Activated CD4-positive, alpha-beta T cell treated with anti-CD3 and anti-CD28 coated beads, Interleukin-2, amount 10 ng/mL, durations not matched to agents 24 days and 14 days (primary cell): ENCODE measurements around the gene PPP1R1C. TPM values are rescaled to one million over a fixed set of nuclear protein-coding genes. Genes with fewer than 3 reads are reported as not detected.

ENCODE experiments used
- DNase-seq: peaks from one replicate; pipeline ENCODE4 v3.0.0; 2022
- H3K27ac Mint-ChIP-seq: one replicate; pipeline ENCODE4 v1.8.0; 2022; ENCODE audit warnings: mild to moderate bottlenecking, mixed read lengths
- H3K27me3 Mint-ChIP-seq: one replicate; pipeline ENCODE4 v1.8.0; 2022; ENCODE audit warnings: mixed read lengths
- H3K36me3 Mint-ChIP-seq: one replicate; pipeline ENCODE4 v1.8.0; 2022; ENCODE audit warnings: low read depth, mild to moderate bottlenecking, mixed read lengths
- H3K4me1 Mint-ChIP-seq: one replicate; pipeline ENCODE4 v1.8.0; 2021; ENCODE audit warnings: mixed read lengths
- H3K4me3 Mint-ChIP-seq: one replicate; pipeline ENCODE4 v1.8.0; 2022; ENCODE audit warnings: mild to moderate bottlenecking, moderate library complexity, mixed read lengths
- H3K9me3 Mint-ChIP-seq: one replicate; pipeline ENCODE4 v1.8.0; 2021; ENCODE audit warnings: mixed read lengths
- intact Hi-C: fragments of 100-400 bp; cut with micrococcal nuclease; formaldehyde crosslinking; loops from one replicate; pipeline ENCODE4 v1.15.1; 2023
- total RNA-seq: library from RNA; stranded (reverse); gene quantifications from 2 replicates; pipeline ENCODE4 v1.2.3, GENCODE V29; 2022

PPP1R1C gene
- total RNA-seq, 1 donor from 2014 or later, result not detected

DNA sequence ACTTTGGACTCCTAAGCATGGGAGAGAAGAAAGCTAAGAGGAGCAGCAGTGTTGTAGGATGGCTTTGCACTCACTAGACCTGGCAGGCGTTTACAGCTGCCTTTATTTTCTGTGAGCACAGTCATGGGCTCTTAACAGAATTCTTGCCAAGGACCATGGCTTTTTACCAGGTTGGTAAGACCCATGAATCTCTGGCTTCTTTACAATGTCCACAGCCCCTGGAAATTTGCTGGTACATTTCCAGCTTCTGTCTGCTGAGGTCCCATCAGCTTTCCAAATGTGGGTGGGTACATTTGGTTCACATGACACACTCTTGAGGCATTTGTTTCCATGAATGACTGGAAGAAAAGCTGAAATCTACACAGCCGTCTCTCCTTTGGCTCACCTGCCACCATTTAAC is 162.7 kb downstream of the PPP1R1C start:
- intact Hi-C loops, result no loop called here
- Mint-ChIP-seq H3K9me3 (no peaks in the 10 kb centered on the region), H3K4me3 (no peak overlapping the region), H3K27me3 (no peaks in the 10 kb centered on the region), H3K36me3 (no peaks in the 10 kb centered on the region), H3K27ac (no peak overlapping the region), H3K4me1 (no peaks in the 10 kb centered on the region)
- DNase-seq, result no peak

- no peaks in the 10 kb centered on the region for H3K36me3 Mint-ChIP-seq
- H3K27me3 Mint-ChIP-seq, result no peaks in the 10 kb centered on the region
- H3K9me3 Mint-ChIP-seq, result no peaks in the 10 kb centered on the region
- DNase-seq, result no peak
- H3K27ac Mint-ChIP-seq, result no peak overlapping the region
- no peaks in the 10 kb centered on the region for H3K4me1 Mint-ChIP-seq
- intact Hi-C loops, result no loop called here
- no peak overlapping the region for H3K4me3 Mint-ChIP-seq
These were observed 178.2 kb downstream of the PPP1R1C start for GRCh38 chr2:182163878-182164277.

GRCh38 chr2:182164686-182165085 is 179.0 kb downstream of the PPP1R1C start:
- intact Hi-C loops, result no loop called here
- no peak overlapping the region for H3K4me3 Mint-ChIP-seq
- H3K36me3 Mint-ChIP-seq, result no peaks in the 10 kb centered on the region
- no peak for DNase-seq
- no peak overlapping the region for H3K27ac Mint-ChIP-seq
- H3K27me3 Mint-ChIP-seq, result no peaks in the 10 kb centered on the region
- H3K9me3 Mint-ChIP-seq, result no peaks in the 10 kb centered on the region
- H3K4me1 Mint-ChIP-seq, result no peaks in the 10 kb centered on the region

- intact Hi-C loops, result no loop called here
- H3K4me1 Mint-ChIP-seq, result no peaks in the 10 kb centered on the region
- H3K36me3 Mint-ChIP-seq, result no peaks in the 10 kb centered on the region
- no peak overlapping the region for H3K4me3 Mint-ChIP-seq
- H3K27ac Mint-ChIP-seq, result no peak overlapping the region
- no peaks in the 10 kb centered on the region for H3K27me3 Mint-ChIP-seq
- no peaks in the 10 kb centered on the region for H3K9me3 Mint-ChIP-seq
- DNase-seq, result no peak
These were observed 179.5 kb downstream of the PPP1R1C start for GRCh38 chr2:182165202-182165601.

GRCh38 chr2:182166406-182166805 is 180.8 kb downstream of the PPP1R1C start:
- no peak overlapping the region for H3K4me3 Mint-ChIP-seq
- no peaks in the 10 kb centered on the region for H3K27me3 Mint-ChIP-seq
- H3K4me1 Mint-ChIP-seq, result no peaks in the 10 kb centered on the region

DNA sequence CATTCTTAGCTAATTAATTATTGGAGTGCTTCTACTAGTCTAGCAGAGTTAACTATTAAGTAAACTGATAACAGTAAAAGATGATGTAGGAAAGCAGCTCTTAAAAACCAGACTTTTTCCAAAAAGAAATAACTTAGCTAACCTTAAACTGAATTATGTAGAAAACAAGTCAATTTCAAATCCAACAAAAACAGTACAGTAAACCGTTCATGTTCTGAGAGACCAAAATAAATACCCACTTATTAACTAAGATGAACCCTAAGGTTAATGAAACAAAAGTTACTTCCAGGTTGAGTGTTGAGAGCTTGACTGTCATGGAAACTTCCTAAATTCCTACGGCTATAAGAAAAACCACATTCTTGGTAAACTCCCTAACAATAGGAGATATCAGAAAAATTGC is 181.2 kb downstream of the PPP1R1C start:
- no peak for DNase-seq
- H3K36me3 Mint-ChIP-seq, result no peaks in the 10 kb centered on the region
- no peak overlapping the region for H3K27ac Mint-ChIP-seq
- no peaks in the 10 kb centered on the region for H3K27me3 Mint-ChIP-seq
- H3K9me3 Mint-ChIP-seq, result no peaks in the 10 kb centered on the region
- H3K4me1 Mint-ChIP-seq, result no peaks in the 10 kb centered on the region
- no peak overlapping the region for H3K4me3 Mint-ChIP-seq
- intact Hi-C loops, result no loop called here

More at GRCh38 chr2:182166406-182166805, 180.8 kb downstream of the PPP1R1C start:
- H3K9me3 Mint-ChIP-seq, result no peaks in the 10 kb centered on the region
- intact Hi-C loops, result no loop called here
- DNase-seq, result no peak
- no peak overlapping the region for H3K27ac Mint-ChIP-seq
- no peaks in the 10 kb centered on the region for H3K36me3 Mint-ChIP-seq

Other genes with a start within 250 kb of the PPP1R1C start
- 50.9 and 55.0 TPM in 2 replicates for gene ITPRID2, start 94.1 kb upstream of the PPP1R1C start, total RNA-seq